ENCODE measurements around the gene FOXJ3. TPM values are rescaled to one million over a fixed set of nuclear protein-coding genes. Genes with fewer than 3 reads are reported as not detected.

Gene FOXJ3
- total and polyA plus RNA-seq, 4 donors = 5.3 to 16.8 (median 12.4) TPM

GRCh38 chr1:42181687-42182086 is 153.3 kb downstream of the FOXJ3 start:
- Histone ChIP-seq H3K27ac (ENCODE audit: low read depth in 1 of 2, low read length in 2 of 2) (no peak overlapping the region), H3K36me3 (ENCODE audit: control insufficient read depth in 4 of 4, insufficient read depth in 3 of 4, low read depth in 1 of 4, low read length in 3 of 4) (peaks cover 5 to 16% (median 9%) of the 10 kb centered on the region in 4 donors), H3K4me1 (ENCODE audit: control insufficient read depth in 4 of 4, insufficient read depth in 4 of 4, low read length in 3 of 4) (peaks cover 0 to 12% (median 8%) of the 10 kb centered on the region in 4 donors), H3K4me3 (ENCODE audit: low read depth in 1 of 3, low read length in 3 of 3) (no peak overlapping the region), H3K27me3 (ENCODE audit: control insufficient read depth in 4 of 4, insufficient read depth in 4 of 4, low read length in 3 of 4) (no peaks in the 10 kb centered on the region), H3K9me3 (ENCODE audit: control insufficient read depth in 4 of 4, low read length in 3 of 4) (no peaks in the 10 kb centered on the region), H3K9ac (ENCODE audit: low read depth in 1 of 2, low read length in 2 of 2) (no peak overlapping the region)
- 90% methylated on average over 4 of the region's 4 CpGs for WGBS
- TF ChIP-seq YY1 (IDR thresholded peaks at IDR 0.05) (no peak), TAF1 (conservative IDR thresholded peaks at IDR 0.05) (no peak), ZBTB33 (IDR thresholded peaks at IDR 0.05) (no peak), JUND (IDR thresholded peaks at IDR 0.05) (no peak), EGR1 (IDR thresholded peaks at IDR 0.05; ENCODE audit: low read depth in 2 of 2) (no peak), HNF4G (IDR thresholded peaks at IDR 0.05) (no peak), CTCF (IDR thresholded peaks at IDR 0.05; ENCODE audit: low read depth, low read length, missing input control) (no peak)
- DNase-seq (ENCODE audit: low spot score) = no peak

- DNase-seq (ENCODE audit: low spot score) = no peak
- H3K9ac ChIP-seq (ENCODE audit: low read depth in 1 of 2, low read length in 2 of 2) = no peak overlapping the region
- H3K4me1 ChIP-seq (ENCODE audit: control insufficient read depth in 4 of 4, insufficient read depth in 4 of 4, low read length in 3 of 4) = peaks cover 0 to 12% (median 8%) of the 10 kb centered on the region in 4 donors
- no peak overlapping the region for H3K4me3 ChIP-seq (ENCODE audit: low read depth in 1 of 3, low read length in 3 of 3)
- WGBS = 75% methylated on average over 4 of the region's 4 CpGs
- no peak for TF ChIP-seq EGR1 (IDR thresholded peaks at IDR 0.05; ENCODE audit: low read depth in 2 of 2)
- TF ChIP-seq RAD21 (IDR thresholded peaks at IDR 0.05) = no peak
- no peak for TF ChIP-seq REST (IDR thresholded peaks at IDR 0.05)
- TF ChIP-seq SP1 (IDR thresholded peaks at IDR 0.05) = no peak
- TF ChIP-seq RXRA (IDR thresholded peaks at IDR 0.05) = no peak
- TF ChIP-seq FOXA2 (IDR thresholded peaks at IDR 0.05) = no peak
- no peak for TF ChIP-seq CTCF (IDR thresholded peaks at IDR 0.05; ENCODE audit: low read depth, low read length, missing input control)
- H3K36me3 ChIP-seq (ENCODE audit: control insufficient read depth in 4 of 4, insufficient read depth in 3 of 4, low read depth in 1 of 4, low read length in 3 of 4) = peaks cover 2 to 14% (median 6%) of the 10 kb centered on the region in 4 donors
- no peaks in the 10 kb centered on the region for H3K27me3 ChIP-seq (ENCODE audit: control insufficient read depth in 4 of 4, insufficient read depth in 4 of 4, low read length in 3 of 4)
- no peaks in the 10 kb centered on the region for H3K9me3 ChIP-seq (ENCODE audit: control insufficient read depth in 4 of 4, low read length in 3 of 4)
- H3K27ac ChIP-seq (ENCODE audit: low read depth in 1 of 2, low read length in 2 of 2) = no peak overlapping the region
Measured at GRCh38 chr1:42179900-42180329, 155.1 kb downstream of the FOXJ3 start.
